NK-92 treated with Interleukin-12 subunit alpha and Interleukin-12 subunit beta, amount 100 ng/mL, for 24 hours (cell line): ENCODE measurements around the gene DRC3.
A peak's percentile ranks its signal among the peaks of the same experiment; 100 is the strongest.

Experiments
- DNase-seq: peaks from one replicate; lab custom pipeline; 2025; lab: John Stamatoyannopoulos, UW

The DRC3 gene

DNA sequence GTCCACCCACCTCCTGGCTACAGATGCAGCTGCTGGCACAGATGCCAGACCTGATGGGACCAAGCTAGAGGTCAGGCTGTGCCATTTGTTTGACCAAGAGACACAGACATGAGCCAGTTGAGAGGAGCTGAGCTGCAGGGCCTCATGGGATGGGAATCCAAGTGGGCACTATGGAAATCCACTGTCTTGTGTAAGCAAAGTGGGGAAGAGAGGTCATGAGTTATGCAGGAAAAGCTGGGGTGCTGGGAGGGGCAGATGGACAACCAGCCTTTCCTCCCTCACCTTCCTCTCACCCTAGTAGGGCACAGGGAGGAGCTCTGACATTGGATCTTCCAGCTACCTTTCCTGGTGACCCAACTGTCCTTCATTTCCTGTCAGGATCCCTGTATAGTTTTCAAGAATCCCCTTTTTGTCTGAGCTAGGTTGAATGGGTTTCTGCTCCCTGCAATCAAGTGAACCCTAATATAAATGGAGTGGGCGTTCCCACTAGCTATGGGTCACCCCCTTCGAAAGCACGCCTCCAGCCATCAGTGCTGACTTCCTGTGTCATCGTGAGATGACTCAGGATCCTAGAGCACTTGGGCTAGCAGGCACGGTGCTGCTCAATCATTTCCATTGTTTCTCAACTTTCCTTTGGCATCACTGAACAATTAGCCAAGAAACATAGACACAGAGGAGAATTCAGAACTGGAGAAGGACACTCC lies 52.7 kb downstream of the DRC3 start:
- peak; percentile 20 for DNase-seq

- DNase-seq: no peak
These were observed 53.5 kb downstream of the DRC3 start for GRCh38 chr17:18025945-18026776.

DNA sequence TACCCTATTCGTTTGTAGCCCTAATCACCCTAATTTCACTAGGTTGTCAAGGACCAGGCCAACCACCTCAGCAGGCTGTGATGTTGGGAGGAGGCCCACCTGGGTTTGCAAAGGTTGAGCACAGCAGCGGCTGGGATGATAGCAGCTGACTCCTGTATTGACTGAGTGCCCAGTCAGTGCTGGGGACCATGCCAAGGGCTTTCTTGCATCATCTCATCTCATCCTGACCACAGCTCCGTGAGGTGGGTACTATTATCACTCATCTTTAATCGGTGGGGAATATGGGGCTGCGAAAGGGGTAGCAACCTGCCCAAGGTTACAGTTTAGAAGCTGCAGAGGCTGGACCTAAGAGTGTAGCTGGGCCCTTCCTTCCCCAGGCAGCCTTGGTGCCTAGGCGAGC lies 54.6 kb downstream of the DRC3 start:
- no peak for DNase-seq

- DNase-seq: no peak
These were observed 55.7 kb downstream of the DRC3 start for GRCh38 chr17:18028114-18028951.

DNA sequence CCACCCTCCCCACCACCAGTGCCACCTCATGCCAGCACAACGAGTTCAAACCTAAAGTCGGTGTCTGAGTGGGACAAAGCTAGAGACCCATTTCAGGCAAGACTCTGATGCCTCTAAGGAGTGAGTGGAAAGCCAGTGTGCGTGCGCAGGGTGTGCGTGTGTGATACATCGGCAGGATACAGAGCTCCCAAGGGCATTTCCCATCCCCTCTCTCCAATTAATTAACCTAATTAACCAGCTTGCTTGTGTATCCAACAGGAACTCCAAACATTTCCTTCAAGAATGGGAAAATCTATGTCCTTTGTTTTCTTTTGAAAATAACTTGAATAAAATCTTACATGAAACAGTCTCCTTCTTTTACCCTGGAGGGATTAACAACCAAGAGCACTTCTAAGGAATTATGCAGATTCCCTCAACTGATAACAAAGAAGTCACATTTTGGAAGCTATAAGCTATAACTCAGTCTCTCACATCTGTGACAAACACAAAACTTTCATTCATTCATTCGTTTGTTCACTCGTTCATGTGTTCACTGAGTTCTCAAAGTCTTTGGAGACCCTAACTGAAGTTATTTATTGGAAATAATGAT lies 56.4 kb downstream of the DRC3 start:
- DNase-seq: no peak

GRCh38 chr17:18031955-18032354 lies 59.3 kb downstream of the DRC3 start:
- no peak for DNase-seq

DNA sequence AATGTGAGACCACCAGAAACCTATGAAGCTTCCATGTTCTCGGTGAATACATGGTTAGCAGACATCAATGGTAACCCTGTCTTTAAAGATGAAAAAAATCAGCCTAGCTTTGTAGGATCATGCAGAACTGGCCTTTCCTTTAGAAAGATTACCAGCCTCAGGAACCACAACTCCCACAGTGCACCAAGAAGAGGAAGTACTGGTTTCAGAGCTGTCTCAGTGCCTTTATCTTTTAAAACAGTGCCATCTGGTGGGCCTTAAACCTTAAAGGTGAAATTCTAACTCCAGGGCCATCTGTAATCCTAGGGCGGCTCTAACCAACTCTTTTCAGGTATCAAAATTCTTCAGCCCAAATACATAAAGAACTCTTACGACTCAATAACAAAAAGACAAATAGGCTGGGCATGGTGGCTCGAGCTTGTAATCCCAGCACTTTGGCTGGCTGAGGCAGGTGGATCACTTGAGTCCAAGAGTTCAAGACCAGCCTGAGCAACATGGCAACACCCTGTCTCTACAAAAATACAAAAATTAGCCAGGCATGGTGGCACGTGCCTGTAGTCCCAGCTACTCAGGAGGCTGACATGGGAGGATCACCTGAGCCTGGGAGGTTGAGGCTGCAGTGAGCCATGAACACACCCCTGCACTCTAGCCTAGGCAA lies 60.9 kb downstream of the DRC3 start:
- DNase-seq: no peak

- no peak for DNase-seq
These were observed 63.0 kb downstream of the DRC3 start for GRCh38 chr17:18035704-18036103.

GRCh38 chr17:18037486-18037885 lies 64.8 kb downstream of the DRC3 start:
- DNase-seq: no peak

DNA sequence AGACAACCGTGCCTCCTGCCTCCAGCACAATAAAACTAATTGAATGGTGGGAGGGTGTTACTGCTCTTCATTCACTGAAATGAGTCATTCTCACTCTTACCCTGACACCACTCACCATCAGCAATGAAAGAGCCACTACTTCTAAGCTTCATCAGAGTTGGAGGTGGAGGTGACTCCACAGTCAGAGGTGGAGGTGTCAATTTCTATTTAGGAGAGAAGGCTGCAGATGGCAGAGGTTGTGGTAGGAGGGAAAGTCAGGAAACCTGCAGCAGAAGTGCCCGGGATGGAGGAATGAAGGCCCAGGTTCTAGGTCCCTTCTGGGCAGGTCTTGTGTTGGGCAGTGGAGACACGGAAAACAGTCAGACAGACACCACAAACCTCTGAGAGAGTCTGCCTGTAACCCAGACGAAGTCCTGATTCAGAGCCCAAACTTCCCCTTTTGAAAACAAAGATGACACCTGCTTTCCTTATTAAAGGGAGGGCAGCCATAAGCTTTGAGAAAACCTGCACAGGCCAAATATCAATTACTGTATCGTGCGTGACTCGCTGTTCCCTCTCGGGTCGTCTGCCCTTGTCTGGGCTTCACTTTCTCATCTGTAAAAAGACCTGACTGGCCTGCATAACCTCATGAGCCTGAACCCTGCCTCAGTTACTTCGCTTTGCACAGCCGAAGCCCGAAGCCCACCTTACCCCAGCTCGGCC lies 65.6 kb downstream of the DRC3 start:
- DNase-seq: no peak

- DNase-seq: peak; percentile 90
These were observed 66.3 kb downstream of the DRC3 start, which contains the start of the genes ATPAF2 and GID4 for GRCh38 chr17:18038861-18039534. Gene ATPAF2 (minus strand): TSS chr17:18039168. CDS start chr17:18039013, 155 bp downstream. Gene GID4 (plus strand): TSS chr17:18039408. CDS start chr17:18039465, 57 bp downstream.

- no peak for DNase-seq
These were observed 67.0 kb downstream of the DRC3 start for GRCh38 chr17:18039535-18040260.

DNA sequence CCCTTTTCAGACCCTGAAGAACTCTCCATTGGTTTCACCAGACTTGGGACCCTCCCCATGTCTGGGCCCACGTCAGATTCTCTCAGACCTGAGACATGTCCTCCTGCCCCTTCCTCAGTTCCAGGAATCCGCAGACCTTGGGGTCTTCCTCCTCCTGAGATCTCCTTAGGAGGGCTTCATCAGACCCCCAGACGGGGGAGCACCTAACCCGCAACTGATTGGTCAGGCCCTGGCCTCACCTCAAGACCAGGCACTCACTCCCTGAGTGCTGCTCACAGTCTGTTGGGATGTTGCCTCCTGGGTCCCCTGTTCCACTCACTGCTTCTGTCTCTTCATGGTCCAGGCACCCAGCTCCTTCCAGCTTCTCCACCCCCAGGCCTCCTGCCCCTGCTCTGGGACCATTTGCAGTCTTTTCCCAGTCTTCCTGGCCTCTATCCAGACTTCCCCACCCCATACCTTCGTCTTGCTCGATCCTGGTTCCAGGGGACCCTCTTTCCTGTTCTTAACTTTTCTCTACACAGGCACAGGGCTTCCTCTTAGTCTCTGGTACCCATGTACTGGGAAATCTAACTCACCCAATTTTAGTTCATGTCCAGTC lies 67.7 kb downstream of the DRC3 start:
- no peak for DNase-seq

GRCh38 chr17:18041776-18042175 lies 69.1 kb downstream of the DRC3 start:
- no peak for DNase-seq

GRCh38 chr17:18042983-18043382 lies 70.3 kb downstream of the DRC3 start:
- no peak for DNase-seq

- no peak for DNase-seq
These were observed 70.8 kb downstream of the DRC3 start for GRCh38 chr17:18043491-18043890.

DNA sequence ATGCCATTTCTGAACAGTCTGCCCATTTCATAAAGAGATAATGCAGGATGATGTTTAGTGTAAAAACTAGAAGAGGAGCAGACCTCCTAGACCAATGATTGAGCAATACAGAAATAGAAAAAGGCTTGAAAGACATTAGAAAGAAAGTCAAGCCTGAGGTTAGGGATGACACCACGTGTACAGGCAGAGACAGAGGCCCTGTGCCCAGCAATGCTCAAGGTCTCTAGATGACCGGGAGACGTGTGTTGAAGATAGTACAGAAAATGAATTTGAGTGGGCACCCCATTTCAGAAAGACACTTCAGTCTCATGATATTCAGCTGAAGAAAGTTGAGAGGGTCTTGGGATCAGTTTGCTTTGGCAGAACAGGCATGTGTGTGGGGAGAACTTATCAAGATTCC lies 71.9 kb downstream of the DRC3 start:
- DNase-seq: no peak

GRCh38 chr17:18045691-18046350 lies 73.2 kb downstream of the DRC3 start:
- DNase-seq: no peak

DNA sequence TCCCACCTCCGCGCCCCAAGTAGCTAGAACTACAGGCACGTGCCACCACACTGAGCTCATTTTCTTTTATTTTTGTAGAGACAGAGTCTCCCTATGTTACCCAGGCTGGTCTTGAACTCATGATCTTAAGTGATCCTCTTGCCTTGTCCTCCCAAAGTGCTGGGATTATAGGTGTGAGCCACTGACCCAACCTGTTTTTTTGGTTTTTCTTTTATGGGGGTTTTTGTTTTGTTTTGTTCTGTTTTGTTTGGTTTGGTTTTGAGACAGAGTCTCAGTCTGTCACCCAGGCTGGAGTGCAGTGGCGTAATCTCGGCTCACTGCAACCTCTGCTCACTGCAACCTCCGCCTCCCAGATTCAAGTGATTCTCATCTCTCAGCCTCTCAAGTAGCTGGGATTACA lies 82.9 kb downstream of the DRC3 start:
- DNase-seq: no peak
